ENCODE results near the gene NDEL1.
A peak's percentile ranks its signal among the peaks of the same experiment; 100 is the strongest.

NDEL1 gene, protein sequence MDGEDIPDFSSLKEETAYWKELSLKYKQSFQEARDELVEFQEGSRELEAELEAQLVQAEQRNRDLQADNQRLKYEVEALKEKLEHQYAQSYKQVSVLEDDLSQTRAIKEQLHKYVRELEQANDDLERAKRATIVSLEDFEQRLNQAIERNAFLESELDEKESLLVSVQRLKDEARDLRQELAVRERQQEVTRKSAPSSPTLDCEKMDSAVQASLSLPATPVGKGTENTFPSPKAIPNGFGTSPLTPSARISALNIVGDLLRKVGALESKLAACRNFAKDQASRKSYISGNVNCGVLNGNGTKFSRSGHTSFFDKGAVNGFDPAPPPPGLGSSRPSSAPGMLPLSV

DNA sequence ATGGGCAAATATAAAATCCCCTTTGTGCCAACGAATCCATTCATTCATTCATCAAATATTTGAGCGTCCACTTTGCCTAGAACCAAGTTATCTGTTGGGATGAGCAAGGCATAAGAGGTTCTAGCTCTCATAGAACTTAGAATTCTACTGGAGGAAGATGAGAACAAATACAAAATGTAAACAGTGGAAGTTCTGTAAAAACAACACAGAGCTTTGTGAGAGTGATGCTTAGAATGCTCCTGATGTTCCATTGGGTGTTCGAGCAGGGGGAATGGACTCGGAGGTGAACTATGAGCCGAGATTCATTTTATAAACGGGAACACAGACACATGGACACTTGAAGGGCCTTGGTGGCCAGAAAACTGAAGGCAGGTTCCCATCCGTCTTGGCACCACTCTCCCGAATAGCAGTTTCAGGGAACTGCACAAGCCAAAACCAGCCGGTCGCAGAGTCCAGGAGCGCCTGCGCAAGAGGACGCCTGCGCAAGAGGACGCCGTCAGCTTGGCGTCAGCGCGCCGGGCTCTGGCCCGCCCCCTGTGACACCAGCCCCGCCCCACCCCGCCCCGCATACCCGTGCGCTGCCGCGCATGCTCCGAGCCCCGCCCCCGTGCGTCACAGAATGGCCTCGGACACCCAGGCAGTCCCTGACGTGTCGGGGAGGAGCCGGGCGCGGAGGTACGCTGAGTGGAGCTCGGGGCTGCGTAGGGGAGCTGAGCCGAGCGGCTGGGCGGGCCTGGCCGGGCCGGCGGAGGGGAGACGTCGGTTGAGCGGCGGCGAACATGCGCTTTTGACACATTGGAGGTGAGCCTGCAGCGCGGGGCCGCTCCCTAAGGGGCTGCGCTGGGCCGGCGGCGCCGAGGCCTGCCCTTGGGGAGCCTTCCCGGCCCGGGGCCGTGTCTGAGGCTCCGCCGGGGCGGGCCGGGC lies at the start of gene NDEL1:
NDEL1 (plus strand) TSS at position 640 of the 924 bp plus-strand sequence. CDS start 8,388 bp downstream, outside the sequence.
- TF ChIP-seq, protein P1, sequence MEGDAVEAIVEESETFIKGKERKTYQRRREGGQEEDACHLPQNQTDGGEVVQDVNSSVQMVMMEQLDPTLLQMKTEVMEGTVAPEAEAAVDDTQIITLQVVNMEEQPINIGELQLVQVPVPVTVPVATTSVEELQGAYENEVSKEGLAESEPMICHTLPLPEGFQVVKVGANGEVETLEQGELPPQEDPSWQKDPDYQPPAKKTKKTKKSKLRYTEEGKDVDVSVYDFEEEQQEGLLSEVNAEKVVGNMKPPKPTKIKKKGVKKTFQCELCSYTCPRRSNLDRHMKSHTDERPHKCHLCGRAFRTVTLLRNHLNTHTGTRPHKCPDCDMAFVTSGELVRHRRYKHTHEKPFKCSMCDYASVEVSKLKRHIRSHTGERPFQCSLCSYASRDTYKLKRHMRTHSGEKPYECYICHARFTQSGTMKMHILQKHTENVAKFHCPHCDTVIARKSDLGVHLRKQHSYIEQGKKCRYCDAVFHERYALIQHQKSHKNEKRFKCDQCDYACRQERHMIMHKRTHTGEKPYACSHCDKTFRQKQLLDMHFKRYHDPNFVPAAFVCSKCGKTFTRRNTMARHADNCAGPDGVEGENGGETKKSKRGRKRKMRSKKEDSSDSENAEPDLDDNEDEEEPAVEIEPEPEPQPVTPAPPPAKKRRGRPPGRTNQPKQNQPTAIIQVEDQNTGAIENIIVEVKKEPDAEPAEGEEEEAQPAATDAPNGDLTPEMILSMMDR (IDR thresholded peaks at IDR 0.05; ENCODE audit: low read depth, low read length): no peak
- H3K4me3 ChIP-seq (ENCODE audit: low read depth, low read length): peak within 1 kb of the TSS; percentile 90

DNA sequence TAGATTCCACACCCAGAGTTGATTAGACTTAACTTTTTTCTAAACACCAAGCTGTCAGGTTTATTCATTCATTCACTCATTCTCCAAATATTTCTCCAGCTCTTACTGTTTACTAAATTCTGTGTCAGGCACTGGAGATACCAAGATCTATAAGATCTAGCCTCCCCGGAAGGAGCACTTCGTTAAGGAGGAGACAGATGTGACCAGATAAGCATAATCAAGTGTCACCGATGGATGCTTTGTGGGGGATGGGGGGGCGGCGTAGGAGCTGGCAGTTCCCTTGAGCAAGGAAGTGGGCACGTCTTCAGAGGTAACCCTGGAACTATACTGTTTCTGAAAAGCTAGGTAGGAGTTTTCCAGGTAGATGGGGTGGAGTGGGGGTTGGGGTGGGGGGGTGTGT lies 48.8 kb upstream of the NDEL1 start:
- H3K4me3 ChIP-seq (ENCODE audit: low read depth, low read length): no peak overlapping the region
- TF ChIP-seq, protein P1 (IDR thresholded peaks at IDR 0.05; ENCODE audit: low read depth, low read length): no peak

DNA sequence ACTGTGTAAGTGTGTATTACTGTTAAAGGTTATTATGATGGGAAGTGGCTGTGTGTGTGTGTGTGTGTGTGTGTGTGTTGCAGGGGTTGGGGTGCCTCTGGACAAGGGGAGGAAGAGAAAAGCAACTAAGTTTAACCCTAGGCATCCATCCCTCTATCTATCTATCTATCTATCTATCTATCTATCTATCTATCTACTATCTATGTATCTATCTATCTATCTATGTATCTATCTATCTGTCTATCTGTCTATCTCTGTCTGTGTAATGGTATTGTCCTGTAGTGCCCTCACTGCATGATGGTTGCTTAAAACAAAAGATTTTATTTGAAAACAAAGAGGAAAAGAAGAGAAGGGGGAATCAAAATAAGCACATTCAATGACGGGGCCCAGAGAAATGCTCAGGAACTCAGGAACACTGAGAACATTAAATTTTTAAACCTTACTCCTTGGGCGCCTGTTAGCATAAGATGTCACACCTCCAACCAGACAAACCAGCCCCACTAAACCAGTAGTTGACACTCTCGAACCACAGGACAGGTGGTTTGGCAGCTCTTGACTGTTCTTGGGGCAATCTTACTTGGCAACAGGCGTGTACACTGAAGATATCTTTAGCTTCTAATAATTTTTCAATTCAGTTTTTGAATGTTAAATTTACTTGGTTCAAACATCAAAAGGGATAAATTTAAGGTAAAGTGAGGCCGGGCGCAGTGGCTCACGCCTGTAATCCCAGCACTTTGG lies 47.6 kb upstream of the NDEL1 start:
- H3K4me3 ChIP-seq (ENCODE audit: low read depth, low read length): no peak overlapping the region
- TF ChIP-seq, protein P1 (IDR thresholded peaks at IDR 0.05; ENCODE audit: low read depth, low read length): no peak

DNA sequence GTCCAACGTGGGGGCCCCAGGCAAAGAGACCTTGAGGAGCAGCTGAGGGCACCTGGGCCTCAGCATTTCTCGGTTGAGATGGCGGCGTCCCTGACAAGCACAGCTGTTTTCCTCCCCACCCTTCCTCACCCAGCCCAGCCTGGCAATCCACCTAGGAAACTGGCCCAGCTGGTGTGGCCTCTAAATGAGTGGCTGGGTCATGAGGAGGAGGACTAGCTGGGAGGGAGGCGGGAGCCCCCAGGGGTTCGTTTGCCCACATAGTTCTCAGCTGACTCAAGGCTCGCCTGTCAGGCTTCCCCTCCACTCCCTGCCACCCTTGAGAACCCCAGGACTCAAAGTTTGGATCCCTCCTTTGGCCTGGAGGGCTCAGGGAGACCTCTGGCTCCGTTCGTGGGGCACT lies 44.0 kb upstream of the NDEL1 start:
- TF ChIP-seq, protein P1 (IDR thresholded peaks at IDR 0.05; ENCODE audit: low read depth, low read length): no peak
- H3K4me3 ChIP-seq (ENCODE audit: low read depth, low read length): no peak overlapping the region

DNA sequence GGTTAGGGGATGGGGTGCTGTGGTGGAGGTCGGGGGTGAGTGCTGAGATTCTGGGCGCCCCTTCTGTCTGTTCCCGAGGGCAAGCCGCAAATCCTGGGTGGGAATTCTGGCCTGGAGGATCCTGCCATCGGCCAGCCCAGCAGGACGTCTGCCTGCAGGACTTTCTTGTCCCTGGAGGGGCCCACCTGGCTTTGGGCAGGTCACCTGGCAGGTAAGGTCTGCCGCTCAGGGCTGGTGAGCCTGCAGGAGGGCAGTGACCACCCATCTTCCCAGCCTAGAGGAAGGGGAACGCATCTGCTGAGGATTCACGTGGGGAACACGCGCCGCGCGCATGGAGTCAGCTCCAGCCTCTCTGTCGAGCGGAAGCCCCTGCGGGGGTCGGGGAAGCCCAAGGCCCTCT lies 43.4 kb upstream of the NDEL1 start:
- TF ChIP-seq, protein P1 (IDR thresholded peaks at IDR 0.05; ENCODE audit: low read depth, low read length): no peak
- no peak overlapping the region for H3K4me3 ChIP-seq (ENCODE audit: low read depth, low read length)

DNA sequence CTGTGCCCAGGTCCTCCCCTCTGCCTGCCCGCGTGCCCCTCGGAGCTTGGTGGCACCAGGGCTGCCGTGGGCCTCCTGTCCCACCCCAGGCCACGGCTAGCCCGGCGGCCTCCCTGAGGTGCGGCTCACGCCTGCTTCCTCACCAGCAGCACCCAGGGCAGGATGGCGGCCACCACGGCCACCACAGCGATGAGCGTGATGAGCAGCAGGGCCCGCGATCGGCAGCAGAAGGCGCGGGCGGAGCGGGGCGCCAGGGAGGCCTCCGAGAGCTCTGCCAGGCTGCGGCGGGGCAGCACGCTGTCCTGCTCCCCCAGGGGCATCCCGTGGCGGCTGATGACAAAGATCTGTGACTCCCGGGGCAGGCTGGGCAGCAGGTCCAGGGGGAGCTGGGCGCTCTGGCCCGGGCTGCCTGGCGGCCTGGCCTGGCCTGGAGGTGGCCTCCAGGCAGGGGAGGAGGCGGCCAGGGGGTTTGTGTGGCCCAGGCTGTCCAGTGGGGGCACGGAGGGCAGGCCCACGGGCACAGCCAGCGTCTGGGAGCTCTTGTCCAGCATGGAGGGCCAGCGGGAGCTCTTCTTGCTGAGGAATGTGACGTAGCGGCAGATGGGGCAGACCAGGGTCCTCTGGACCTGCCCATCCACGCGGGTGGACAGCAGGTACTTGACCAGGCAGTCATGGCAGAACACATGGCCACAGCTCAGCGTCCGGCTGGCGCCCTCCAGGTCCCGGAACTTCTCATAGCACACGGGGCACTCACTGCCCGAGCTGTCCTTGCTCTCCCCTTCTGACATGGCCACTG lies 42.8 kb upstream of the NDEL1 start:
- no peak overlapping the region for H3K4me3 ChIP-seq (ENCODE audit: low read depth, low read length)
- TF ChIP-seq, protein P1 (IDR thresholded peaks at IDR 0.05; ENCODE audit: low read depth, low read length): no peak
